NT2/D1 (cell line): ENCODE results near the gene RTN4RL1.

Experiments
- DNase-seq: peaks from one replicate; pipeline ENCODE4 v3.0.0-alpha.2; 2011; ENCODE audit warnings: low read depth, low spot score
- H3K27me3 ChIP-seq: 2 replicates; pipeline ENCODE4 v1.6.0; 2011; ENCODE audit warnings: mild to moderate bottlenecking; ENCODE audit not compliant: insufficient read length, insufficient read depth
- H3K36me3 ChIP-seq: 2 replicates; pipeline ENCODE4 v1.6.1; 2011; ENCODE audit warnings: mild to moderate bottlenecking, low read length, mixed read lengths; ENCODE audit not compliant: insufficient read depth, insufficient read length
- H3K4me1 ChIP-seq: 2 replicates; pipeline ENCODE4 v1.5.1; 2011; ENCODE audit not compliant: insufficient read depth, insufficient read length
- H3K4me3 ChIP-seq: 2 replicates; pipeline ENCODE4 v1.5.1; 2011; ENCODE audit warnings: low read depth; ENCODE audit not compliant: insufficient read length
- H3K9ac ChIP-seq: 2 replicates; pipeline ENCODE4 v1.6.0; 2011; ENCODE audit warnings: low read depth; ENCODE audit not compliant: insufficient read length
- H3K9me3 ChIP-seq: 2 replicates; pipeline ENCODE4 v1.5.1; 2011; ENCODE audit warnings: mild to moderate bottlenecking, low read length; ENCODE audit not compliant: insufficient read depth
- SUZ12 ChIP-seq: IDR thresholded peaks from 2 replicates; pipeline ENCODE4 v1.6.1; 2011; ENCODE audit not compliant: insufficient read length, insufficient read depth; ENCODE audit errors: extremely low read depth
- YY1 ChIP-seq: IDR thresholded peaks from 2 replicates; pipeline ENCODE4 v1.6.1; 2011; ENCODE audit not compliant: insufficient read length, insufficient read depth
- ZNF274 ChIP-seq: IDR thresholded peaks from 2 replicates; pipeline ENCODE4 v1.6.1; 2011; ENCODE audit warnings: mild to moderate bottlenecking, low read depth, low read length

Gene RTN4RL1

DNA sequence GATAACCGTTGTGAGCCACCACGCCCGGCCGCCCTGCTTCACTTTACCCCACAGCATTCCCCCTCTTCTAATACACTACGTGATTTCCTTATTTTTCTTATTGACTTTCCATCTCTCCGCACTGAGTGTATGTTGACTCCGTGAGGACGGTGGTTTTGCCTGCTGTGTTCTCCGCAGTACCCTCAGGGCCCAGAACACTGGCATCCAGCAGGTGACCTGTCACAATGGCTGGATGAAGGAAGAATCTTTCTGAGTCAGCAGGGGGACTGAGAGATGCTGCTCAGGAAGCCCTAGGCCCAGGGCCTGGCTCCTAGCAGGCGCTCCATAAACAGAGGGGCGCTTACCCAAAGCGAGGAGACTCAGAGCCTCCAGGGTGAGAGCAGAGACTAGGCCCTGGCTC lies 79.5 kb downstream of the RTN4RL1 start:
- peak overlapping the region; percentile 22 for H3K9ac ChIP-seq
- peaks cover 17% of the 10 kb centered on the region for H3K4me1 ChIP-seq

DNA sequence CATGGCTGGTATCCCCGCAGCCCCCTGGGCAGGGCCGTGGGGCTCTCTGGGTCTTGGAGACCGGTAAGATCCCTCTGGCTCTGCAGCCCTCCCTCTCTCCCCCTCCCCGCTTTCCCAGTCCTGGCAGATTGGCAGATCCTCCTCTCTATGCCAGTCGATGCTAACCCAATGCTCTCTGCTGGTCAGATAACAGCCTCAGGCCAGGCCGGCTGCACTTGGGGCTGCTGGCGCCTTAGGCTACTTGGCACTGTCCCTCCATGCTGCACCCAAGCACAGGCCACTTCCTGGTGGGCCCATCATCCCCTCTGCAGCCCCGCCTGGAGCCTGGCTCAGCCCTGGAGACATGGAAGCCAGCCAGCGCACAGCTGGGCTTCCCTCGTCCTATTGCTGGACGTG lies 81.7 kb downstream of the RTN4RL1 start:
- Histone ChIP-seq H3K9me3 (no peaks in the 10 kb centered on the region), H3K9ac (no peak overlapping the region), H3K27me3 (no peaks in the 10 kb centered on the region), H3K36me3 (no peaks in the 10 kb centered on the region), H3K4me1 (peaks cover 24% of the 10 kb centered on the region), H3K4me3 (no peak overlapping the region)
- TF ChIP-seq SUZ12: no peak
- TF ChIP-seq YY1: no peak
- no peak for TF ChIP-seq ZNF274
- DNase-seq: no peak

More for the DNA sequence above, 79.5 kb downstream of the RTN4RL1 start:
- no peaks in the 10 kb centered on the region for H3K27me3 ChIP-seq
- no peaks in the 10 kb centered on the region for H3K9me3 ChIP-seq
- no peak overlapping the region for H3K4me3 ChIP-seq
- H3K36me3 ChIP-seq: no peaks in the 10 kb centered on the region
- TF ChIP-seq YY1 (no peak), SUZ12 (no peak), ZNF274 (no peak)
- no peak for DNase-seq

DNA sequence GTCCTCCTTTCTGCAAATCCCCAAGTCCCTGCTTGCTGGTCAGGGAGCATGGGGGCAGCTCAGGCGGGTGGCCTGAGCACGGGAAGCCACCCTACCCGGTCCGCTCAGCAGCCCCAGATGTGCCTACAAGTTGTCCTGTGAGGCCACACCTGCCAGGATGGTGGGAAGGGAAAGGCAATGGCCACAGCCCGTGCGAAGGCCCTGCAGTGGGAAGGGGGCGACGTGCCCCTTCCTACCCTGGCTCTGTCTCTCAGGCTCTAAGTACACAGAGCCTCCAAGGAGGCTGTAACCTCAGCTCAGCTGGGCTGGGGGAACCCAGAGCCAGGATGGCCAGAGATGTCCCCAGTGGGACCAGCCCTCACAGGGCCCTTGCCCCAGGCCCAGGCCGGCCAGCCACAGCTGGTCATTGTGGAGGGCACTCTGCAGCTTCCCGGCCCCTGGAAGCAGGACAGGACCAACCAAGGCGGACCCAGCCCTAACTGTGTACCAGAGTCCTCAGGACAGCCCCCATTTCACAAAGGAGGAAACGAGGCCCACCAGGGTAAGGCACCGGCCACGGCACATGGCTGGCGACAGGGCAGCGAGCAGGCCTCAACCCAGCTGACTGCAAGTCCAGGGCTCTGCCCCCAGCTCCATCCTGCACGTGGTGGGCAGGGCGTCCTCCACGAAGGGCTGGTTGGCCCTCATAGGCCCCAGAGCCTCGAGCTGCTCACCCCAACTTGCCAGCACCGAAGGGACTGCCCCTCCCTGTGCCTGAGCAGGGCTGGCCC lies 82.3 kb downstream of the RTN4RL1 start:
- no peak for DNase-seq
- no peaks in the 10 kb centered on the region for H3K27me3 ChIP-seq
- peaks cover 24% of the 10 kb centered on the region for H3K4me1 ChIP-seq
- no peak overlapping the region for H3K4me3 ChIP-seq
- no peak overlapping the region for H3K9ac ChIP-seq
- TF ChIP-seq SUZ12: no peak
- no peak for TF ChIP-seq YY1
- H3K9me3 ChIP-seq: no peaks in the 10 kb centered on the region
- H3K36me3 ChIP-seq: no peaks in the 10 kb centered on the region

DNA sequence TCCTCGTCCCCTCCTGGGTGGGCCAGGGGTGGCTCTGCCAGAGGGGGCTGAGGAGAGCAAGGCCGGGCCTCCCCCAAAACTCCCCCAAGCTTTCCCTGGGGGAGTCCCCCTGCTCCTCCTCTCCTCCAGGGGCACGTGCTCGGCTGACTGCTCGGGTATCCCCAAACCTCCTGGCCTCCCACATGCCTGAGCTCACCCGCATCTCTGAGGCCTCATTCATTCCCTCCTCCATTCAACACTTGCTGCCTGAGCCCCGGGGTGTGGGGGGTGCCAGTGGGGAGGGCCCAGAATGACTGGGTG lies 83.1 kb downstream of the RTN4RL1 start:
- TF ChIP-seq SUZ12: no peak
- TF ChIP-seq YY1: no peak
- no peak for TF ChIP-seq ZNF274

DNA sequence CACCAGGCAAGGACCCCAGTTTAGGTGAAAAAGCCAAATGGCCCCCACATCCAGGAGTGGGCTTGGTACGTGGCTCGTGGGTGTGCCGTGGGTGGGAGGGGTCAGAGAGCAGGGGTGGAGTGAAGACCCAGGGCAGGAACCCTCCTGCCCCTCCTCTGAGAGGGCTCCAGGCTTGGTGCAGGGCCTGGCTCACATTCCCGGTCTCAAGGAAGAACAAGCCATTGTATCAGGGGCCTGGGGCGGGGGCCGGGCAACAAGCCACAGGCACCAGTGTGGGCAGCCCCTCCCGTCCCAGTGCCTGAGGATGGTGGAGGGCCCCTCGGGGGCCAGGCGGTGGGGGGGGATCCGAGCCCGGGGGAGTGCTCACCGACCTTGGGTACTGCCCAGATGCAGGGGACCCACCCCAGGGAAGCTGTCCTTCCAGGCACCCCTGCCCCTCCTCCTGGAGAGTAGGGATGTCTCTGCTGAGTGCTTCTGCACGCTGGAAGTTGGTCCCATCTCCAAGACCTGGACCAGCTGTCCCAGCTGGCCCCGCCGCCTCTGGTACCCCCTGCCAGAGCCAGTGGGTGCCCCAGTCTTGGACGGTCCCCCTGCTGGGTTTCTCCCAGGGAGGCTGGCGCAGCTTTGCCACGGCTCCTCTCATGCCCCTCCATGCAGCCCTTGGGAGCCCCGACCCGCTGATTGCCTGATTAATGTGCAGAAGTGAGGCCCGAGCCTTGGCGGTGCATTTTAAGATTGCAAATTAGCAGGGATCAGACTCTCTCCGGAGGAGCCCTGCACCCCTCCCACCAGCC lies 83.7 kb downstream of the RTN4RL1 start:
- no peaks in the 10 kb centered on the region for H3K9me3 ChIP-seq
- TF ChIP-seq ZNF274: no peak
- TF ChIP-seq SUZ12: no peak
- TF ChIP-seq YY1: no peak
- peaks cover 19% of the 10 kb centered on the region for H3K4me1 ChIP-seq
- no peaks in the 10 kb centered on the region for H3K27me3 ChIP-seq
- no peak overlapping the region for H3K4me3 ChIP-seq
- H3K9ac ChIP-seq: peak overlapping the region; percentile 42
- DNase-seq: no peak
- no peaks in the 10 kb centered on the region for H3K36me3 ChIP-seq

More for the DNA sequence above, 83.1 kb downstream of the RTN4RL1 start:
- Histone ChIP-seq H3K4me3 (no peak overlapping the region), H3K27me3 (no peaks in the 10 kb centered on the region), H3K4me1 (peaks cover 21% of the 10 kb centered on the region), H3K9ac (peak overlapping the region; percentile 42), H3K36me3 (no peaks in the 10 kb centered on the region), H3K9me3 (no peaks in the 10 kb centered on the region)
- no peak for DNase-seq

DNA sequence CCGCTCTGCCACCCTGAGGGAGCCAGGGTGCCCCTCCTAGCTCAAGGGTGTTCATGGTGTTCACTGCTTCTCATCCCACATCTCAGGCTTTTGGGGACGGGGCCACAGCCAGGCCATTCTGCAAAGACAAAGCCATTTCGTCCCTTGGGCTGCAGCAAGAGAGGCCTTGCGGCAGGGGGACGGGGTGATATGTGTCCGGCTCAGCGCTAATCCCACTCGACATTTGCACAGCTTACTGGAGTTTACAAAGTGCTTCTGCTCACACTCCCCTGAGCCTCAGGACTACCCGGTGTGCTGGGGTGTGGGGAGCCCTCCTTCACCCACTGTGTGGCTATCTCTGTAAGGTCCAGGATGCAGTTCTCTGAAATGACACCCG lies 84.3 kb downstream of the RTN4RL1 start:
- DNase-seq: no peak
- Histone ChIP-seq H3K27me3 (no peaks in the 10 kb centered on the region), H3K9ac (no peak overlapping the region)

More for the DNA sequence above, 84.3 kb downstream of the RTN4RL1 start:
- no peaks in the 10 kb centered on the region for H3K36me3 ChIP-seq
- no peak overlapping the region for H3K4me3 ChIP-seq
- H3K9me3 ChIP-seq: no peaks in the 10 kb centered on the region
- H3K4me1 ChIP-seq: peaks cover 16% of the 10 kb centered on the region
- TF ChIP-seq ZNF274 (no peak), SUZ12 (no peak), YY1 (no peak)
